HepG2 (cell line): ENCODE measurements around the gene RASD1. TPM values are rescaled to one million over a fixed set of nuclear protein-coding genes. Genes with fewer than 3 reads are reported as not detected.

Experiments used
- ATAC-seq: fragments of 200-7000 bp; cut with Tn5 transposase; 3 replicates; pipeline ENCODE4 v1.9.1; 2020; ENCODE audit warnings: mild to moderate bottlenecking, moderate library complexity
- BruUV-seq: library from RNA; stranded (reverse); fragments of 400-500 nt; replicated peaks from 2 replicates; lab custom pipeline; 2021; lab: Mats Ljungman, UMichigan
- CTCF ChIA-PET: fragments of 300-600 bp; formaldehyde crosslinking; extraction: SDS; loops from one replicate; lab custom pipeline; 2021; ENCODE audit warnings: low total read pairs, inconsistent platforms, low intra/inter-chr PET ratio; lab: Yijun Ruan, JAX
- POLR2A ChIA-PET: fragments of 350-600 bp; sonication (Branson Sonifier 250); formaldehyde crosslinking; loops from one replicate; lab custom pipeline; 2020; ENCODE audit warnings: antibody characterized with exemption, inconsistent platforms; lab: Yijun Ruan, JAX
- DNase-seq: peaks from one replicate; pipeline ENCODE4 v3.0.0-alpha.2; 2015; ENCODE audit warnings: low spot score
- FAIRE-seq: peaks from 3 replicates; lab custom pipeline; 2011; peaks lifted over from hg19 to GRCh38; lab: Jason Lieb, UNC
- H2AFZ ChIP-seq: one replicate; pipeline ENCODE4 v1.6.1; 2011; ENCODE audit warnings: low read length, inconsistent platforms
- H3K27ac ChIP-seq: fragments of 300-600 bp; 3 replicates; pipeline ENCODE4 v1.8.0; 2011; ENCODE audit warnings: mixed run types, mild to moderate bottlenecking, mixed read lengths, low read length, inconsistent platforms; ENCODE audit not compliant: insufficient read depth; ENCODE audit errors: extremely low read length
- H3K27me3 ChIP-seq, 2 experiments: fragments of 200-600 bp in 1 of 2; 2 replicates in 1 of 2; 3 replicates in 1 of 2; pipeline versions ENCODE4 v1.6.0 to v1.8.0; 2011; ENCODE audit warnings: low read length in 2 of 2, mild to moderate bottlenecking in 2 of 2, moderate library complexity in 2 of 2, inconsistent platforms in 1 of 2; ENCODE audit not compliant: insufficient read depth in 2 of 2, control insufficient read depth in 1 of 2
- H3K36me3 ChIP-seq, 2 experiments: fragments of 200-600 bp in 1 of 2; replicated peaks in 1 of 2; 2 replicates in 1 of 2; 3 replicates in 1 of 2; pipeline versions ENCODE4 v1.5.1 to v1.8.0; 2011; ENCODE audit warnings: low read length in 2 of 2, inconsistent platforms in 1 of 2; ENCODE audit not compliant: insufficient read depth in 2 of 2, control insufficient read depth in 1 of 2
- H3K4me1 ChIP-seq: 2 replicates; pipeline ENCODE4 v1.5.1; 2012; ENCODE audit warnings: low read length, inconsistent platforms; ENCODE audit not compliant: insufficient read depth
- H3K4me2 ChIP-seq: 2 replicates; pipeline ENCODE4 v1.6.0; 2011; ENCODE audit warnings: low read depth, low read length, inconsistent platforms
- H3K4me3 ChIP-seq, 3 experiments: fragments of 200-600 bp in 1 of 3; sonication (generic), shearing (Covaris generic) in 1 of 3; replicated peaks in 1 of 3; 2 replicates each; pipeline ENCODE4 v1.5.1; 2011 to 2016; ENCODE audit warnings: low read length in 3 of 3, inconsistent platforms in 2 of 3, low read depth in 2 of 3, mild to moderate bottlenecking in 2 of 3, control low read depth in 1 of 3, mixed read lengths in 1 of 3; ENCODE audit not compliant: insufficient read depth in 1 of 3
- H3K79me2 ChIP-seq: one replicate; pipeline ENCODE4 v1.6.1; 2011; ENCODE audit warnings: low read length, inconsistent platforms; ENCODE audit not compliant: insufficient read depth
- H3K9ac ChIP-seq: 2 replicates; pipeline ENCODE4 v1.6.0; 2011; ENCODE audit warnings: mild to moderate bottlenecking, low read depth, low read length, inconsistent platforms; ENCODE audit not compliant: insufficient read depth
- H3K9me3 ChIP-seq: 2 replicates; pipeline ENCODE4 v1.5.1; 2012; ENCODE audit warnings: mild to moderate bottlenecking, low read length
- H4K20me1 ChIP-seq: 2 replicates; pipeline ENCODE4 v1.6.0; 2011; ENCODE audit warnings: inconsistent platforms, mild to moderate bottlenecking, low read length, moderate library complexity; ENCODE audit not compliant: insufficient read depth
- CREB1 ChIP-seq, 2 experiments: fragments of 450-650 bp in 1 of 2; IDR thresholded peaks; 2 replicates each; pipeline ENCODE4 v1.6.1; 2016 to 2017; ENCODE audit warnings: control low read depth in 1 of 2, mild to moderate bottlenecking in 1 of 2, missing compliant biosample characterization in 1 of 2, missing genetic modification characterization in 1 of 2
- FOXA3 ChIP-seq: IDR thresholded peaks from 2 replicates; pipeline ENCODE4 v1.6.1; 2016; ENCODE audit warnings: missing genetic modification reagents, missing compliant biosample characterization
- MAFG ChIP-seq: sonication (generic); formaldehyde crosslinking; IDR thresholded peaks from 2 replicates; pipeline ENCODE4 v1.5.1; 2020; ENCODE audit warnings: mild to moderate bottlenecking, missing genetic modification reagents
- NR1H2 ChIP-seq: sonication (generic); formaldehyde crosslinking; IDR thresholded peaks from 2 replicates; pipeline ENCODE4 v1.8.1; 2022; ENCODE audit warnings: low read depth, missing genetic modification reagents, borderline replicate concordance
- SPEN ChIP-seq: sonication (generic); formaldehyde crosslinking; IDR thresholded peaks from 2 replicates; pipeline ENCODE4 v1.5.1; 2020; ENCODE audit warnings: low read depth, mild to moderate bottlenecking, missing genetic modification reagents
- TOE1 ChIP-seq: sonication (generic); formaldehyde crosslinking; IDR thresholded peaks from 2 replicates; pipeline ENCODE4 v1.4.0; 2020; ENCODE audit warnings: mild to moderate bottlenecking, missing genetic modification reagents
- ZEB1 ChIP-seq: IDR thresholded peaks from 2 replicates; pipeline ENCODE4 v1.6.1; 2012; ENCODE audit warnings: mild to moderate bottlenecking, low read depth, inconsistent platforms; ENCODE audit not compliant: insufficient replicate concordance
- ZNF354B ChIP-seq: sonication (generic); formaldehyde crosslinking; IDR thresholded peaks from 2 replicates; pipeline ENCODE4 v1.8.0; 2022; ENCODE audit warnings: mild to moderate bottlenecking, missing genetic modification reagents
- ZNF816 ChIP-seq: sonication (generic); formaldehyde crosslinking; IDR thresholded peaks from 2 replicates; pipeline ENCODE4 v1.8.0; 2022; ENCODE audit warnings: missing genetic modification reagents, mild to moderate bottlenecking, borderline replicate concordance
- ZNF879 ChIP-seq: sonication (generic); formaldehyde crosslinking; IDR thresholded peaks from 2 replicates; pipeline ENCODE4 v1.8.1; 2023; ENCODE audit warnings: missing genetic modification reagents
- WGBS: methylation state at CpG from one replicate; pipeline ENCODE4 v1.1.6; 2017; ENCODE audit warnings: low lambda C conversion rate; 5-methylcytosine and 5-hydroxymethylcytosine counted together
- in situ Hi-C: cut with HindIII; loops from 2 replicates; pipeline ENCODE4 v1.10.0; 2017; ENCODE audit warnings: low pct_unique_long_range_greater_than_20kb; ENCODE audit not compliant: extremely low pct_ligation_motif_present
- intact Hi-C: fragments of 100-400 bp; cut with micrococcal nuclease; formaldehyde crosslinking; loops from one replicate; pipeline ENCODE4 v1.10.0; 2022; ENCODE audit not compliant: unreplicated experiment
- polyA plus RNA-seq, 8 experiments: library from polyadenylated mRNA; depleted of rRNA in 3 of 8; stranded (reverse) in 7 of 8; unstranded in 1 of 8; fragments of >200 nt; fragmentation: Illumina TruSeq in 4 of 8; extraction: Trizol in 4 of 8; gene quantifications; 2 replicates each; pipeline versions ENCODE4 v1.2.1 to v1.2.3, GENCODE V29; 2011 to 2016; ENCODE audit warnings: low read depth in 4 of 8, missing spikeins in 1 of 8, mixed read lengths in 1 of 8; ENCODE audit not compliant: insufficient read depth in 1 of 8
- total RNA-seq, 5 experiments: library from RNA; depleted of rRNA; stranded (reverse); fragments of >200 nt; fragmentation: Illumina TruSeq; extraction: Trizol; gene quantifications; 2 replicates each; pipeline ENCODE4 v1.2.3, GENCODE V29; 2016; ENCODE audit warnings: low read depth in 1 of 5
- TF ChIP-seq, protein P1 (sequence below): sonication (generic); formaldehyde crosslinking; IDR thresholded peaks from 2 replicates; pipeline ENCODE4 v1.5.1; 2020; ENCODE audit warnings: missing genetic modification reagents, mild to moderate bottlenecking, borderline replicate concordance

RASD1 gene
- total and polyA plus RNA-seq, 2 of the 13 experiments (the other 11 are each of a cell fraction or from before 2014, with no cell fraction given) = 1.6 to 4.2 TPM

DNA sequence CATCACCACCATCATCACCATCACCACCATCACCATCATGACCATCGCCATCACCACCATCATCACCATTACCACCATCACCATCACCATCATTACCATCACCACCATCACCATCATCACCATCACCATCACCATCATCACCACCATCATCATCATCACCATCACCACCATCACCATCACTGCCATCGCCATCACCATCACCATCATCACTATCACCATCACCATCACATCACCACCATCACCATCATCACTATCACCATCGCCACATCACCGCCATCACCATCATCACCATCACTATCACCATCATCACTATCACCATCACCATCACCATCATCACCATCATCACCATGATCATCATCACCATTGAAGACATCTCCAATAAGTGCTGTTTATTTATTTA is 36.2 kb downstream of the RASD1 start (continued):
- TF ChIP-seq, protein P1, sequence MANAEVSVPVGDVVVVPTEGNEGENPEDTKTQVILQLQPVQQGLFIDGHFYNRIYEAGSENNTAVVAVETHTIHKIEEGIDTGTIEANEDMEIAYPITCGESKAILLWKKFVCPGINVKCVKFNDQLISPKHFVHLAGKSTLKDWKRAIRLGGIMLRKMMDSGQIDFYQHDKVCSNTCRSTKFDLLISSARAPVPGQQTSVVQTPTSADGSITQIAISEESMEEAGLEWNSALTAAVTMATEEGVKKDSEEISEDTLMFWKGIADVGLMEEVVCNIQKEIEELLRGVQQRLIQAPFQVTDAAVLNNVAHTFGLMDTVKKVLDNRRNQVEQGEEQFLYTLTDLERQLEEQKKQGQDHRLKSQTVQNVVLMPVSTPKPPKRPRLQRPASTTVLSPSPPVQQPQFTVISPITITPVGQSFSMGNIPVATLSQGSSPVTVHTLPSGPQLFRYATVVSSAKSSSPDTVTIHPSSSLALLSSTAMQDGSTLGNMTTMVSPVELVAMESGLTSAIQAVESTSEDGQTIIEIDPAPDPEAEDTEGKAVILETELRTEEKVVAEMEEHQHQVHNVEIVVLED = no peak
- TF ChIP-seq CREB1 (IDR thresholded peaks at IDR 0.05) (peak; percentile 92), CREB1 (CRISPR knock-in tag; IDR thresholded peaks at IDR 0.05) (no peak), FOXA3 (CRISPR knock-in tag) (no peak), TOE1 (CRISPR knock-in tag) (no peak), MAFG (CRISPR knock-in tag) (no peak), SPEN (CRISPR knock-in tag) (0 out of 2 replicates have a peak, but pooled peaks have one; percentile 21)

DNA sequence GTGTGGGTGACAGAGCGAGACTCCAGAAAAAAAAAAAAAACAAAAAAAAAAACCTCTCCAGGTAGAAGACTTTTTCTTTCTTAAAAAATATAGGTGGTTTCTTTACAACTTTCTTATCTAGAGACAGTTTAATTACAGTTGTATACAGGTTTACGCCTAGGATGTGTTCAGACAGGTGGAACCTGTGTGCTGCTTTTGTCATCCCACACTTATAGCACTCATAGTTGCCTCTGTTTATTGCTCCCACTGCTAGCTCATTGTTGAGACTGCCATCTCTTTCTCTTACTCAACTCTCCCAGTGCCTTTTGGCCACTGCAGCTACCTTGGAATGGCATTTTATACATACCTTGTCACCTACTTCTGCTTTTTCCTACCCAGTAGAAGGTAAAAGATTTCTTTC is 38.5 kb downstream of the RASD1 start:
- Histone ChIP-seq H3K27ac (no peak overlapping the region), H3K4me3 (no peak overlapping the region), H2AFZ (no peak overlapping the region), H3K9me3 (peaks cover 6% of the 10 kb centered on the region; the same call in 1 of the 2 replicates), H3K9ac (no peak overlapping the region), H3K36me3 (no peaks in the 10 kb centered on the region), H3K27me3 (no peaks in the 10 kb centered on the region), H3K79me2 (no peaks in the 10 kb centered on the region), H4K20me1 (no peaks in the 10 kb centered on the region), H3K4me1 (peaks cover 39% of the 10 kb centered on the region), H3K4me2 (no peak overlapping the region)
- ChIA-PET POLR2A (no interaction called here), CTCF (no interaction called here)
- no TSS peak for BruUV-seq
- FAIRE-seq (no peak), ATAC-seq (no peak)
- WGBS = 83% methylated on average over 2 of the region's 2 CpGs
- in situ Hi-C loops = no loop called here
- TF ChIP-seq ZEB1 = no peak
- TF ChIP-seq ZNF879 (CRISPR knock-in tag) = no peak
- TF ChIP-seq ZNF816 (CRISPR knock-in tag) = no peak
- no peak for TF ChIP-seq ZNF354B (CRISPR knock-in tag)
- TF ChIP-seq NR1H2 (CRISPR knock-in tag) = no peak
- TF ChIP-seq, all 625 proteins: peak for 0
- DNase-seq = no peak
- intact Hi-C loops = no loop called here
